Spleen (tissue), 11 donors: ENCODE results near the gene DBNL. TPM values are rescaled to one million over a fixed set of nuclear protein-coding genes. Genes with fewer than 3 reads are reported as not detected.

Experiments used
- DNase-seq: peaks from one replicate; pipeline ENCODE4 v3.0.0-alpha.2; 2020
- H3K27ac ChIP-seq, 8 donors: fragments of 200-600 bp; sonication (generic) in 7 of 8; 1 replicate in 4 of 8; 2 replicates in 4 of 8; pipeline versions ENCODE4 v1.5.0 to v1.8.0; 2016 to 2021; ENCODE audit warnings: inconsistent platforms in 4 of 8, mild to moderate bottlenecking in 4 of 8, moderate library complexity in 1 of 8
- H3K27me3 ChIP-seq, 7 donors: fragments of 200-600 bp; sonication (generic) in 6 of 7; replicated peaks in 1 of 7; 1 replicate in 4 of 7; 2 replicates in 3 of 7; pipeline versions ENCODE4 v1.5.0 to v1.8.0; 2016 to 2021; ENCODE audit warnings: inconsistent platforms in 3 of 7, mild to moderate bottlenecking in 1 of 7
- H3K36me3 ChIP-seq, 6 donors: fragments of 200-600 bp; sonication (generic) in 5 of 6; 1 replicate in 4 of 6; 2 replicates in 2 of 6; pipeline versions ENCODE4 v1.5.0 to v1.8.0; 2016 to 2021; ENCODE audit warnings: inconsistent platforms in 2 of 6
- H3K4me1 ChIP-seq, 6 donors: fragments of 200-600 bp; sonication (generic) in 5 of 6; 1 replicate in 3 of 6; 2 replicates in 3 of 6; pipeline versions ENCODE4 v1.5.0 to v1.8.0; 2016 to 2021; ENCODE audit warnings: inconsistent platforms in 3 of 6
- H3K4me3 ChIP-seq, 8 donors: fragments of 200-600 bp; sonication (generic) in 7 of 8; 1 replicate in 4 of 8; 2 replicates in 4 of 8; pipeline versions ENCODE4 v1.5.0 to v1.8.0; 2016 to 2021; ENCODE audit warnings: inconsistent platforms in 4 of 8, mild to moderate bottlenecking in 4 of 8, moderate library complexity in 2 of 8
- H3K9me3 ChIP-seq, 8 donors: fragments of 200-600 bp; sonication (generic) in 7 of 8; 1 replicate in 4 of 8; 2 replicates in 4 of 8; pipeline versions ENCODE4 v1.5.0 to v1.8.0; 2016 to 2021; ENCODE audit warnings: inconsistent platforms in 4 of 8
- CTCF ChIP-seq, 11 experiments: fragments of 200-600 bp in 7 of 11; fragments of 450-650 bp in 4 of 11; sonication (generic) in 4 of 11; IDR thresholded peaks in 8 of 11; conservative IDR thresholded peaks in 3 of 11; 1 replicate in 7 of 11; 2 replicates in 4 of 11; pipeline versions ENCODE4 v1.4.0 to v1.8.0; 2016 to 2021; ENCODE audit warnings: antibody characterized with exemption in 11 of 11, inconsistent platforms in 4 of 11, mild to moderate bottlenecking in 1 of 11
- POLR2A ChIP-seq, 3 donors: fragments of 450-650 bp; IDR thresholded peaks; one replicate each; pipeline ENCODE4 v1.5.1; 2017; ENCODE audit warnings: antibody characterized with exemption in 3 of 3, mild to moderate bottlenecking in 1 of 3
- POLR2AphosphoS5 ChIP-seq, 3 donors: sonication (generic); formaldehyde crosslinking; IDR thresholded peaks; one replicate each; pipeline ENCODE4 v1.5.1; 2017; ENCODE audit warnings: antibody characterized with exemption in 3 of 3
- WGBS, 5 donors: extraction: QIAGEN DNeasy Blood & Tissue Kit in 3 of 5; methylation state at CpG; one replicate each; pipeline versions ENCODE4 v1.1.5 to v1.1.7; 2013 to 2018; 5-methylcytosine and 5-hydroxymethylcytosine counted together
- intact Hi-C: fragments of 100-400 bp; cut with DNase I; formaldehyde crosslinking; loops from one replicate; pipeline ENCODE4 v1.15.0; 2023; ENCODE audit warnings: low total_unique reads
- polyA plus RNA-seq, 3 donors: library from polyadenylated mRNA; stranded (reverse); fragments of 200-250 nt; gene quantifications; one replicate each; pipeline ENCODE4 v1.2.1, GENCODE V29; 2013
- total RNA-seq, 7 donors: library from RNA; depleted of rRNA in 3 of 7; stranded (reverse); fragments of >200 nt in 3 of 7; fragmentation: NEBNext Ultra II Directional in 4 of 7; extraction: Animal tissue kit (Norgen Biotek cat#: 25700) in 4 of 7; gene quantifications; one replicate each; pipeline versions ENCODE4 v1.1.0 to v1.2.1, GENCODE V29; 2016 to 2021
- donor health status: healthy with polysubstance abuse.
- donor health status: DM: no; HTN: no; CAD: no; lungs with moderate emphysema.
- donor health status: DM: no; HTN: no; CAD: no.
- donor health status: Bipolar disorder and iron deficiency.
- donor health status: healthy.
- donor health status: DM: no; HTN: no; CAD: no.
- donor health status: DM: yes; HTN: yes; CAD: no.

DBNL gene
- total and polyA plus RNA-seq, 10 donors = 118 to 257 (median 206) TPM

- Histone ChIP-seq H3K4me3 (no peak overlapping the region), H3K27me3 (no peaks in the 10 kb centered on the region), H3K27ac (peak overlapping the region in 5 of 8 donors; percentile 20 to 99 (median 96)), H3K9me3 (no peaks in the 10 kb centered on the region), H3K36me3 (peaks cover 0 to 21% (median 19%) of the 10 kb centered on the region in 6 donors), H3K4me1 (peaks cover 8 to 69% (median 54%) of the 10 kb centered on the region in 6 donors)
- TF ChIP-seq POLR2AphosphoS5 (IDR thresholded peaks at IDR 0.05) = no peak
- no peak for TF ChIP-seq CTCF (IDR thresholded peaks at IDR 0.05 in 8 of 11, conservative IDR thresholded peaks at IDR 0.05 in 3 of 11)
- no peak for TF ChIP-seq POLR2A (IDR thresholded peaks at IDR 0.05)
- WGBS, 5 donors = 91 to 95% (median 94%) methylated on average over 3 of the region's 3 CpGs
- DNase-seq = peak; percentile 64
- intact Hi-C loops = no loop called here
Observed at GRCh38 chr7:44083796-44084195, 39.3 kb downstream of the DBNL start.

- intact Hi-C loops = loop anchor here (5.0 kb wide), 1 partner anchor 118 kb away; the partner anchor contains the start of gene YKT6
Observed at GRCh38 chr7:44084701-44085100, 40.2 kb downstream of the DBNL start.

GRCh38 chr7:44085546-44085945 lies 41.0 kb downstream of the DBNL start:
- intact Hi-C loops = loop anchor here (5.0 kb wide), 1 partner anchor 117 kb away; the partner anchor contains the start of gene YKT6
- no peaks in the 10 kb centered on the region for H3K9me3 ChIP-seq
- peaks cover 0 to 4% (median 2%) of the 10 kb centered on the region in 6 donors for H3K36me3 ChIP-seq
- peak; percentile 59 for DNase-seq
- peak overlapping the region in 2 of 8 donors; percentile 77 to 79 for H3K27ac ChIP-seq
- H3K4me1 ChIP-seq = peaks cover 7 to 55% (median 37%) of the 10 kb centered on the region in 6 donors
- no peak for TF ChIP-seq POLR2A (IDR thresholded peaks at IDR 0.05)
- no peak for TF ChIP-seq CTCF (IDR thresholded peaks at IDR 0.05 in 8 of 11, conservative IDR thresholded peaks at IDR 0.05 in 3 of 11)
- no peak for TF ChIP-seq POLR2AphosphoS5 (IDR thresholded peaks at IDR 0.05)
- no peak overlapping the region for H3K4me3 ChIP-seq
- H3K27me3 ChIP-seq = no peaks in the 10 kb centered on the region
- 87 to 96% (median 94%) methylated on average over 3 of the region's 3 CpGs for WGBS, 5 donors

More at GRCh38 chr7:44084701-44085100, 40.2 kb downstream of the DBNL start:
- peak overlapping the region in 3 of 8 donors; percentile 34 to 99 (median 98) for H3K27ac ChIP-seq
- TF ChIP-seq POLR2A (IDR thresholded peaks at IDR 0.05) (no peak), CTCF (IDR thresholded peaks at IDR 0.05 in 8 of 11, conservative IDR thresholded peaks at IDR 0.05 in 3 of 11) (no peak), POLR2AphosphoS5 (IDR thresholded peaks at IDR 0.05) (no peak)
- WGBS, 5 donors = 75 to 90% (median 81%) methylated on average over 4 of the region's 4 CpGs
- H3K27me3 ChIP-seq = no peaks in the 10 kb centered on the region
- peaks cover 0 to 12% (median 10%) of the 10 kb centered on the region in 6 donors for H3K36me3 ChIP-seq
- no peak for DNase-seq
- peaks cover 8 to 64% (median 45%) of the 10 kb centered on the region in 6 donors for H3K4me1 ChIP-seq
- H3K9me3 ChIP-seq = no peaks in the 10 kb centered on the region
- no peak overlapping the region for H3K4me3 ChIP-seq

- Histone ChIP-seq H3K4me1 (peaks cover 0 to 45% (median 27%) of the 10 kb centered on the region in 6 donors), H3K4me3 (no peak overlapping the region), H3K27me3 (no peaks in the 10 kb centered on the region), H3K9me3 (no peaks in the 10 kb centered on the region), H3K27ac (peak overlapping the region in 4 of 8 donors; percentile 76 to 82 (median 78)), H3K36me3 (no peaks in the 10 kb centered on the region)
- DNase-seq = no peak
- intact Hi-C loops = loop anchor here (5.0 kb wide), 1 partner anchor 116 kb away; the partner anchor contains the start of gene YKT6
- 88 to 99% (median 97%) methylated on average over 3 of the region's 3 CpGs for WGBS, 5 donors
- no peak for TF ChIP-seq POLR2A (IDR thresholded peaks at IDR 0.05)
- TF ChIP-seq CTCF (IDR thresholded peaks at IDR 0.05 in 8 of 11, conservative IDR thresholded peaks at IDR 0.05 in 3 of 11) = no peak
- no peak for TF ChIP-seq POLR2AphosphoS5 (IDR thresholded peaks at IDR 0.05)
Observed at GRCh38 chr7:44086627-44087026, 42.1 kb downstream of the DBNL start.
